GM21717 (cell line): ENCODE results near the gene FAM120A.
"Not testable (repeated sequence)": the region's sequence is repeated elsewhere in the genome, so short reads cannot be mapped to it uniquely, and the experiment has no call there.

Source experiments
- ATAC-seq: cut with Tn5 transposase; IDR thresholded peaks from one replicate; pipeline ENCODE4 v1.9.1; 2021; ENCODE audit warnings: mild to moderate bottlenecking, moderate library complexity; ENCODE audit not compliant: unreplicated experiment

Gene FAM120A, protein sequence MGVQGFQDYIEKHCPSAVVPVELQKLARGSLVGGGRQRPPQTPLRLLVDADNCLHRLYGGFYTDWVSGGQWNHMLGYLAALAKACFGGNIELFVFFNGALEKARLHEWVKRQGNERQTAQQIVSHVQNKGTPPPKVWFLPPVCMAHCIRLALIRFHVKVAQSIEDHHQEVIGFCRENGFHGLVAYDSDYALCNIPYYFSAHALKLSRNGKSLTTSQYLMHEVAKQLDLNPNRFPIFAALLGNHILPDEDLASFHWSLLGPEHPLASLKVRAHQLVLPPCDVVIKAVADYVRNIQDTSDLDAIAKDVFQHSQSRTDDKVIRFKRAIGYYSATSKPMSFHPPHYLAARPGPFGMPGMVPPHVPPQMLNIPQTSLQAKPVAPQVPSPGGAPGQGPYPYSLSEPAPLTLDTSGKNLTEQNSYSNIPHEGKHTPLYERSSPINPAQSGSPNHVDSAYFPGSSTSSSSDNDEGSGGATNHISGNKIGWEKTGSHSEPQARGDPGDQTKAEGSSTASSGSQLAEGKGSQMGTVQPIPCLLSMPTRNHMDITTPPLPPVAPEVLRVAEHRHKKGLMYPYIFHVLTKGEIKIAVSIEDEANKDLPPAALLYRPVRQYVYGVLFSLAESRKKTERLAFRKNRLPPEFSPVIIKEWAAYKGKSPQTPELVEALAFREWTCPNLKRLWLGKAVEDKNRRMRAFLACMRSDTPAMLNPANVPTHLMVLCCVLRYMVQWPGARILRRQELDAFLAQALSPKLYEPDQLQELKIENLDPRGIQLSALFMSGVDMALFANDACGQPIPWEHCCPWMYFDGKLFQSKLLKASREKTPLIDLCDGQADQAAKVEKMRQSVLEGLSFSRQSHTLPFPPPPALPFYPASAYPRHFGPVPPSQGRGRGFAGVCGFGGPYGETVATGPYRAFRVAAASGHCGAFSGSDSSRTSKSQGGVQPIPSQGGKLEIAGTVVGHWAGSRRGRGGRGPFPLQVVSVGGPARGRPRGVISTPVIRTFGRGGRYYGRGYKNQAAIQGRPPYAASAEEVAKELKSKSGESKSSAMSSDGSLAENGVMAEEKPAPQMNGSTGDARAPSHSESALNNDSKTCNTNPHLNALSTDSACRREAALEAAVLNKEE

DNA sequence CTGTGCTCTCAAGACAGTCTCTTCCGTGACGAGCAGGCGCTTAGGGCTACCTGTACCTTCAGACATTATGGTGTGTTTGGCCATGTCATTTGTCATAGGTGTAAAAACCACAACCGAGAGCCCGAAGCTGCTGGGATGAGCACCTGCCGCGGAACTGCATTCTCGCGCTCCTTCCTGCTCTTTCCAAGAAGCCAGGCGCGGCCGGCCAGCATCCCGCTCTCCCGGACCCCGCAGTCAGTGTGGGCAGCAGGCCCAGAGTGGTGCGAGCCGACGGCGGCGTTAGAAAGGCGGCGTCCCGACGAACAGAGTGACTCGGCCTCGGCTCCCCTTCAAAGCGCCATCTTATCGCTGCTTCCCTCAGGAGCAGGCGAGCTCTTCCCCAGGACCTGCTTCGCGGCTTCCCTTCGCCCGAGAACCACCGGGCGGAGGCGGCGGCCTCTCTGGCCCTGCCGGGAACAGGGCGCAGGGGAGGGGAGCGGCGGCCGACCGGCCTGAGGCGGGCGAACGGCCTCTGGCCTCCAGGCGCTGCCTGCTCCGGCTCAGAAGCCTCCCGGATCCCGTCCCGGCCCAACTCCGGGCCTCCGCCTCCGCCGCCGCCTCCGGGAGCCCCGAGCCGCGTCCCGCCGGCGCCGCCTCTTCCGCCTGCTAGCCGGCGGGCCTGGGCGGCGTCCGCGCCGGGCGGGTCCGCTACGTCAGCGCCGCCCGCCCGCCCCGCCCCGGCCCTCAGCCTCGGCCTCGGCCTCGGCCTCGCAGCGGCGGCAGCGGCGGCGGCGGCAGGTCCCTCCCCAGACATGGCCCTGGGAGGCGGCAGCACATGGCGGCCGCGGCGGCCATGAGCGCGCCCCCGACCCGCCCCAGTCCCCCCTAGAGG lies at the start of gene FAM120A:
FAM120A (plus strand) TSS at position 741 of the 871 bp plus-strand sequence. CDS start 231 bp downstream, outside the sequence.
- peak; percentile 57 for ATAC-seq

- ATAC-seq = no peak
These were observed 45.1 kb upstream of the FAM120A start for GRCh38 chr9:93406371-93406770.

DNA sequence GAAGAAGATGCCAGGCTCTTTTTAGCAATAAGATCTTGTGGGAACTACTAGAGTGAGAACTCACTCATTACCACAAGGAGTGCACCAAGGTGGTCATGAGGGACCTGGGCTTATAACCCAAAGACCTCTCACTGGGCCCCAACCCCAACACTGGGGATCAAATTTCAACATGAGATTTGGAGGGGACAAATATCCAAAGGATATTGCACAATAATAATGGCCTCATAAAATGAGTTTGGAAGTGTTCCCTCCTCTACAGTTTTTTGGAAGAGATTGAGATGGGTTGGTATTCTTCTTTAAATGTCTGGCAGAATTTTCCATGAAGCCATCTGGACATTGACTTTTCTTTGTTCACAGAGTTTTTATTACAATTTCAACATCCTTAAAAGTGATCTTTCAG lies 38.0 kb upstream of the FAM120A start:
- no peak for ATAC-seq

DNA sequence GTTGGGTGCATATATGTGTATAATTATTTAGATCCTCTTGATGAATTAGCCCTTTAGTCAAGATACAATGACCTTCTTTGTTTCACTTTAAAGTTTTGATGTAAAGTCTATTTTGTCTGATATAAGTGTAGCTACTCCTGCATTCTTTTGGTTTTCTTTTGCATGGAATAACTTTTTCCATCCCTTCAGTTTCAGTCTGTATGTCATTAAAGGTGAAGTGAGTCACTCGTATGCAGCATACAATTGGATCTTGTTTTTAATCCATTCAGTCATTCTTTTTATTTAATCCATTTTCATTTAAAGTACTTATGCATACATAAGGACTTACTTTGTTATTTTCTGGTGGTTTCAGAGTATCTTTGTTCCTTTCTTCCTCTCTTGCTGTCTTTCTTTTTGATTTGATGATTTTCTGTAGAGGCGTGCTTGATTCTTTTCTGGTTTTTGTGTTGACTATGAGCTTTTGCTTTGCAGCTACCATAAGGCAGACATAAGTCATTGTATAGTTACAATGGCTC lies 36.3 kb upstream of the FAM120A start:
- ATAC-seq = no peak

GRCh38 chr9:93416530-93417235 lies 34.8 kb upstream of the FAM120A start:
- ATAC-seq = no peak

- ATAC-seq = no peak
These were observed 33.9 kb upstream of the FAM120A start for GRCh38 chr9:93417538-93417937.

DNA sequence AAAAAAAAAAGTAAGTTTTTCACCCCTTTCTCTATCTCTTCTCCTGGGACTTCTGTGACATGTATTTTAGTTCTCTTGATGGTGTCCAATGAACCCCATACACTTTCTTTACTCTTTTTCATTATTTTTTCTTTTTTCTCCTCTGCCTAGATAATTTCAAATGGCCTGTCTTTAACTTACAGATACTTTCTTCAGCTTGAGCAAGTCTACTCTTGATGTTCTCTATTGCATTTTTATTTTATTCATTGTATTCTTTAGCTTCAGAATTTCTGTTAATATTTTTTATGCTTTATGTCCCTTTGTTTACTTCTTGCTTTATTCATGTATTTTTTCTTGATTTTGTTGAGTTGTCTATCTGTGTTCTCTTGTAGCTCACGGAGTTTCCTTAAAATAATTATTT lies 32.5 kb upstream of the FAM120A start:
- ATAC-seq = no peak

- no peak for ATAC-seq
These were observed 28.4 kb upstream of the FAM120A start for GRCh38 chr9:93422977-93423616.

- ATAC-seq = no peak
These were observed 23.7 kb upstream of the FAM120A start for GRCh38 chr9:93427655-93428379.

GRCh38 chr9:93431539-93432105 lies 19.9 kb upstream of the FAM120A start:
- no peak for ATAC-seq

DNA sequence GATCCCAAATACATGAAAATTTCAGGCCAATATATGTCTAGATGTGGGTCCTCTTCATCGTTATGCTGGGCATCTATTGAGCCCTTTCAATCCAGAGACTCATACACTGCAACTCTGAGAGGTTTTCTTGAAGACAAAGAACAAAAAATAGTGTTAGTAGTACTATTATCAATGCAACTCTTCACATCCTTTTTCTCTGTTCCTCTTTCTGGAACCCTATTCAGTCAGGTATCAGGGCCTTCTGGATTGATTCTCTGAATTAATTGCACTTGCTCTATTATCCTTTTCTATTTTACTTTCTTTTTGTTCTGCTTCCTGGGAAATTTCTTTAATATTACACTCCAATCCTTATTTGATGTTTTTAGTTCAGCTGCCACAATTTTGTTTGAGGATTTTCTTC lies 18.5 kb upstream of the FAM120A start:
- no peak for ATAC-seq

GRCh38 chr9:93434056-93434455 lies 17.4 kb upstream of the FAM120A start:
- no peak for ATAC-seq

DNA sequence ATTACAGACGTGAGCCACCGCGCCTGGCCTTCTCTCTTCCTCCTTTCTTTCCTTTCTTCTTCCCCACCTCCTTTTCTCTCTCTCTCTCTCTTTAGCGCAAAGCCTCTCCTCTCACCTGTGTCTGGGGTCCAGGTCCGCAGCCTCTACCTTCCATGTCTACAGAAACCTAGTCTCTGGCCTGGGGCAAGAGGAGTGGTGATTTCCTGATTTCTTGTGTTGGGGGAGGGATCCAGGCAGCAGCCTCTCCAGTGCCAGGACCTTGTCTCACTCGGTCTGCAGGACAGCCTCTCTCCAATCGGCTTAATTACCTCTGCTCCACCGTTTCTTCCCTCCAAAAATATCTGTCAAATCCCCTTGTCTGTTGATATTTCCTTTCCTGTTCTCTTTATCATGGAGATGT lies 16.1 kb upstream of the FAM120A start:
- no peak for ATAC-seq

- no peak for ATAC-seq
These were observed 15.3 kb upstream of the FAM120A start for GRCh38 chr9:93436218-93436617.

GRCh38 chr9:93436655-93437407 lies 14.7 kb upstream of the FAM120A start:
- ATAC-seq = no peak

DNA sequence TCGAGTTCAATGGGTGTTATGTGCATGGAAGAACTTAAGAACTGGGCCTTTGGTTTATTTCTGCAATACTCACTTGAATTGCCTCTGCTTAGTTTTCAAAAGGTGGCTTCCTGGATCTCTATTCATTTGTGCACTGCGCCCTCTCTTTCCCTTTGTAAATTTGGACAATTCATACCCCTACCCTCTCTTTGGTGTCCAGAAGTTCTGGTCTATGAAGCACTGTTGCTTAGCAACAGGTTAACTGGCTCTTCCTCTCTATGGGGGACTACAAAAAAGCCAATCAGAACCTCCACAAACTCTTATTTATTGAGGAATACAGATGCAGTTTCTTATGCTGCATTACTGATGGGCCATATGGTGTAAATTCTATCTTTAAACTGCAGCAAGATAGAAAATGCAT lies 13.5 kb upstream of the FAM120A start:
- ATAC-seq = no peak

GRCh38 chr9:93439301-93439700 lies 12.2 kb upstream of the FAM120A start:
- not testable (repeated sequence) for ATAC-seq
